Panc1 (cell line): Measurements from ENCODE around the gene PDE4C. TPM values are rescaled to one million over a fixed set of nuclear protein-coding genes. Genes with fewer than 3 reads are reported as not detected.

Source experiments
- ATAC-seq: fragments of 200-7000 bp; cut with Tn5 transposase; 2 replicates; pipeline ENCODE4 v1.9.1; 2020; ENCODE audit warnings: mild to moderate bottlenecking, moderate library complexity
- BruUV-seq: library from RNA; stranded (reverse); fragments of 400-500 nt; replicated peaks from 2 replicates; lab custom pipeline; 2021; lab: Mats Ljungman, UMichigan
- CTCF ChIA-PET: fragments of 300-600 bp; sonication (Branson Sonifier 250); formaldehyde crosslinking; loops from one replicate; lab custom pipeline; 2022; ENCODE audit warnings: antibody characterized with exemption; lab: Charles Lee
- POLR2A ChIA-PET: fragments of 300-600 bp; sonication (Branson Sonifier 250); formaldehyde crosslinking; loops from one replicate; lab custom pipeline; 2022; ENCODE audit warnings: antibody characterized with exemption; lab: Charles Lee
- DNase-seq: peaks from one replicate; pipeline ENCODE4 v3.0.0-alpha.2; 2010; ENCODE audit warnings: low read depth, low spot score
- H3K27ac ChIP-seq: 2 replicates; pipeline ENCODE4 v1.5.1; 2011; ENCODE audit warnings: mild to moderate bottlenecking, low read length, inconsistent platforms
- H3K27me3 ChIP-seq: fragments of 200-500 bp; sonication (Bioruptor generic); 2 replicates; pipeline ENCODE4 v1.6.0; 2014; ENCODE audit warnings: low read length, inconsistent platforms; ENCODE audit not compliant: control insufficient read depth, insufficient read depth
- H3K36me3 ChIP-seq: fragments of 200-500 bp; sonication (Bioruptor generic); 2 replicates; pipeline ENCODE4 v1.5.1; 2014; ENCODE audit warnings: inconsistent platforms, mild to moderate bottlenecking, low read length, moderate library complexity; ENCODE audit not compliant: control insufficient read depth, insufficient read depth
- H3K4me1 ChIP-seq: 2 replicates; pipeline ENCODE4 v1.5.1; 2011; ENCODE audit warnings: inconsistent platforms, mild to moderate bottlenecking, low read length, moderate library complexity; ENCODE audit not compliant: control insufficient read depth, insufficient read depth
- H3K4me3 ChIP-seq, 2 experiments: 2 replicates each; pipeline ENCODE4 v1.5.1; 2011 to 2012; ENCODE audit warnings: low read depth in 2 of 2, low read length in 2 of 2, mild to moderate bottlenecking in 2 of 2, inconsistent platforms in 1 of 2, moderate library complexity in 1 of 2
- H3K9me3 ChIP-seq: fragments of 200-500 bp; sonication (Bioruptor generic); 2 replicates; pipeline ENCODE4 v1.5.1; 2014; ENCODE audit warnings: low read depth, mild to moderate bottlenecking, inconsistent platforms, low read length, moderate library complexity; ENCODE audit not compliant: control insufficient read depth, insufficient read depth
- POLR2AphosphoS5 ChIP-seq: IDR thresholded peaks from 2 replicates; pipeline ENCODE4 v1.6.1; 2012; ENCODE audit warnings: mild to moderate bottlenecking, low read depth, low read length, moderate library complexity
- SIN3A ChIP-seq: IDR thresholded peaks from 2 replicates; pipeline ENCODE4 v1.6.1; 2012; ENCODE audit warnings: low read depth, mild to moderate bottlenecking, low read length, moderate library complexity, borderline replicate concordance; ENCODE audit not compliant: insufficient read depth
- TCF7L2 ChIP-seq: IDR thresholded peaks from 2 replicates; pipeline ENCODE4 v1.6.1; 2011; ENCODE audit warnings: mild to moderate bottlenecking, low read depth, low read length, inconsistent platforms
- in situ Hi-C: cut with HindIII; loops from 2 replicates; pipeline ENCODE4 v1.10.0; 2016; ENCODE audit warnings: low sequenced_read_pairs, low pct_unique_long_range_greater_than_20kb
- intact Hi-C: fragments of 100-400 bp; cut with micrococcal nuclease; formaldehyde crosslinking; loops from one replicate; pipeline ENCODE4 v1.10.0; 2022; ENCODE audit not compliant: unreplicated experiment
- total RNA-seq: library from RNA; stranded (reverse); gene quantifications from one replicate; pipeline ENCODE4 v1.2.1, GENCODE V29; 2021; ENCODE audit not compliant: unreplicated experiment
- TF ChIP-seq, protein P1 (sequence below), 2 experiments: IDR thresholded peaks; 2 replicates each; pipeline ENCODE4 v1.6.1; 2011 to 2012; ENCODE audit warnings: low read depth in 2 of 2, control low read depth in 1 of 2, low read length in 1 of 2, mild to moderate bottlenecking in 1 of 2, moderate library complexity in 1 of 2; ENCODE audit not compliant: insufficient read depth in 1 of 2
- TF ChIP-seq, protein P2 (sequence below): fragments of 450-650 bp; IDR thresholded peaks from 2 replicates; pipeline ENCODE4 v1.5.1; 2017; ENCODE audit warnings: mild to moderate bottlenecking

PDE4C gene
- total RNA-seq, 1 experiment from 2014 or later = 0.98 TPM

DNA sequence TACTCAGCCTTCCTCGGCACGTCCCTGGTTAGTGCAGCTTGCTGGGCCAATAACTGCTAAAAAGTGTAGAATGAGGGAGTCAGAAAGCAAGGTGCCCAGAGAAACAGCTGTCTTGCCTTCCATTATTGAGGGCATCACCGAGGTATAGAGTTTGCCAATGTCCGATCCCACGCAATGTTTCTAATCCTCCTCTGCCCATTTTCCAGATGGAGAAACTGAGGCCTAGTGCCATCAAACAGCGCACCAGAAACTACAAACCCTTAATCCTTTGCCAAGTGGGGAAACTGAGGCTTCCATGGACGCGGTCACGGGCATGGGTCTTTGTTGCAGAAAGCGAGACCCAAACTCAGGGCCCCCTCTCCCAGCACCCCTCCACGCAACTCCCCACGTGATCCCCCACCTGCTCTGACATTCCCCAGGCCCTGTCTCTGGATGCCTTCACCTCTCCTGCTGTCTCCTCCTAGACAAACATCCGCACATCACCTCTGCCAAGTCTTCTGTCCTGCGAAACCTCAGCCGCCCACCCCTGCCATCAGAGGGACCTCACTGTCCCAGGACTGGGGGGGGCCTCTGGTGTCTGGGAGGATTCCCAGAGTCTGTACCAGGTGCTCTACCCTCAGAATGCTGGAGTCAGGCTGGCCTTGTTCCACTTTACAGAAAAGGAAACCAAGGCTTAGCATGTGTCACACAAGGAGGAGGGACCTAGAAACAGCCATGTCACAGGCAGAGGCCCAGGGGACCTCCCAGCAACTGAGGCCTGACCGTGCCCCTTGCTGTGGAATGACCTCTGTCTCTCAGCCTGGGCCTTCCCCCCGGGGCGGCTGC lies 930 bp upstream of the PDE4C start:
- TF ChIP-seq, protein P1, sequence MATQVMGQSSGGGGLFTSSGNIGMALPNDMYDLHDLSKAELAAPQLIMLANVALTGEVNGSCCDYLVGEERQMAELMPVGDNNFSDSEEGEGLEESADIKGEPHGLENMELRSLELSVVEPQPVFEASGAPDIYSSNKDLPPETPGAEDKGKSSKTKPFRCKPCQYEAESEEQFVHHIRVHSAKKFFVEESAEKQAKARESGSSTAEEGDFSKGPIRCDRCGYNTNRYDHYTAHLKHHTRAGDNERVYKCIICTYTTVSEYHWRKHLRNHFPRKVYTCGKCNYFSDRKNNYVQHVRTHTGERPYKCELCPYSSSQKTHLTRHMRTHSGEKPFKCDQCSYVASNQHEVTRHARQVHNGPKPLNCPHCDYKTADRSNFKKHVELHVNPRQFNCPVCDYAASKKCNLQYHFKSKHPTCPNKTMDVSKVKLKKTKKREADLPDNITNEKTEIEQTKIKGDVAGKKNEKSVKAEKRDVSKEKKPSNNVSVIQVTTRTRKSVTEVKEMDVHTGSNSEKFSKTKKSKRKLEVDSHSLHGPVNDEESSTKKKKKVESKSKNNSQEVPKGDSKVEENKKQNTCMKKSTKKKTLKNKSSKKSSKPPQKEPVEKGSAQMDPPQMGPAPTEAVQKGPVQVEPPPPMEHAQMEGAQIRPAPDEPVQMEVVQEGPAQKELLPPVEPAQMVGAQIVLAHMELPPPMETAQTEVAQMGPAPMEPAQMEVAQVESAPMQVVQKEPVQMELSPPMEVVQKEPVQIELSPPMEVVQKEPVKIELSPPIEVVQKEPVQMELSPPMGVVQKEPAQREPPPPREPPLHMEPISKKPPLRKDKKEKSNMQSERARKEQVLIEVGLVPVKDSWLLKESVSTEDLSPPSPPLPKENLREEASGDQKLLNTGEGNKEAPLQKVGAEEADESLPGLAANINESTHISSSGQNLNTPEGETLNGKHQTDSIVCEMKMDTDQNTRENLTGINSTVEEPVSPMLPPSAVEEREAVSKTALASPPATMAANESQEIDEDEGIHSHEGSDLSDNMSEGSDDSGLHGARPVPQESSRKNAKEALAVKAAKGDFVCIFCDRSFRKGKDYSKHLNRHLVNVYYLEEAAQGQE (IDR thresholded peaks at IDR 0.05; ENCODE audit: insufficient read depth in 1 of 2, low read depth in 2 of 2, low read length in 1 of 2) = no peak
- TF ChIP-seq SIN3A (no peak), TCF7L2 (no peak), POLR2AphosphoS5 (no peak)
- TF ChIP-seq, protein P2, sequence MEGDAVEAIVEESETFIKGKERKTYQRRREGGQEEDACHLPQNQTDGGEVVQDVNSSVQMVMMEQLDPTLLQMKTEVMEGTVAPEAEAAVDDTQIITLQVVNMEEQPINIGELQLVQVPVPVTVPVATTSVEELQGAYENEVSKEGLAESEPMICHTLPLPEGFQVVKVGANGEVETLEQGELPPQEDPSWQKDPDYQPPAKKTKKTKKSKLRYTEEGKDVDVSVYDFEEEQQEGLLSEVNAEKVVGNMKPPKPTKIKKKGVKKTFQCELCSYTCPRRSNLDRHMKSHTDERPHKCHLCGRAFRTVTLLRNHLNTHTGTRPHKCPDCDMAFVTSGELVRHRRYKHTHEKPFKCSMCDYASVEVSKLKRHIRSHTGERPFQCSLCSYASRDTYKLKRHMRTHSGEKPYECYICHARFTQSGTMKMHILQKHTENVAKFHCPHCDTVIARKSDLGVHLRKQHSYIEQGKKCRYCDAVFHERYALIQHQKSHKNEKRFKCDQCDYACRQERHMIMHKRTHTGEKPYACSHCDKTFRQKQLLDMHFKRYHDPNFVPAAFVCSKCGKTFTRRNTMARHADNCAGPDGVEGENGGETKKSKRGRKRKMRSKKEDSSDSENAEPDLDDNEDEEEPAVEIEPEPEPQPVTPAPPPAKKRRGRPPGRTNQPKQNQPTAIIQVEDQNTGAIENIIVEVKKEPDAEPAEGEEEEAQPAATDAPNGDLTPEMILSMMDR = no peak
- no peaks in the 10 kb centered on the region; the same call in 1 of the 2 replicates for H3K4me1 ChIP-seq
- no peaks in the 10 kb centered on the region for H3K36me3 ChIP-seq
- H3K27ac ChIP-seq = no peak overlapping the region
- in situ Hi-C loops (no loop called here), intact Hi-C loops (no loop called here)
- no peak overlapping the region for H3K4me3 ChIP-seq
- no TSS peak for BruUV-seq
- ATAC-seq = no peak
- POLR2A ChIA-PET = no interaction called here
- H3K27me3 ChIP-seq = no peaks in the 10 kb centered on the region
- H3K9me3 ChIP-seq = no peaks in the 10 kb centered on the region
- no peak for DNase-seq
- CTCF ChIA-PET = no interaction called here

DNA sequence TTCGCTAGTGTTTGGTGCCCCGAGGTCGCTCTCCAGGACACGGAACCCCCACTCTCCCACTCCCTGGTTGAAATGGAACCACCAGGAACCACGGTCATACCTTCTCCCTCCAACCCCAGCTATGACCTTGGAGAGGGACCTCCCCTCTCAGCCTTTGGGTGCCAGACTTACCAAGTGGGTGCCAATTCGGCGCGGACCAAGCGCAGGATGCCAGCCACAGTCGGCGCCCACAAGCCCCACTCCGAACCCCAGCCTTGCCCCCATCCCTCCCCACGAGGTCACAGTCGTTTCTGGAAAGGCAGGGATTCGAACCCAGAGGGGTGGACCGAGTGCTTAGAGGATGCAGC lies 910 bp downstream of the PDE4C start:
- no peak for TF ChIP-seq SIN3A
- no peak for TF ChIP-seq TCF7L2
- TF ChIP-seq, protein P2 = no peak
- TF ChIP-seq, protein P1 (IDR thresholded peaks at IDR 0.05; ENCODE audit: insufficient read depth in 1 of 2, low read depth in 2 of 2, low read length in 1 of 2) = no peak
- no peak for TF ChIP-seq POLR2AphosphoS5
- BruUV-seq = no TSS peak
- no peaks in the 10 kb centered on the region; the same call in 1 of the 2 replicates for H3K4me1 ChIP-seq
- peak overlapping the region in 1 of 2 experiments; percentile 64; a peak in 1 of 4 replicates for H3K4me3 ChIP-seq
- H3K27ac ChIP-seq = peak overlapping the region; percentile 70; the same call in 1 of the 2 replicates
- in situ Hi-C loops (no loop called here), intact Hi-C loops (no loop called here)
- POLR2A ChIA-PET = no interaction called here
- H3K9me3 ChIP-seq = no peaks in the 10 kb centered on the region
- CTCF ChIA-PET = interaction anchor here (0.5 kb wide), 1 partner anchor 345 kb away, joined by 4 read pairs; no protein-coding TSS in a partner anchor
- H3K27me3 ChIP-seq = no peaks in the 10 kb centered on the region
- no peak for DNase-seq
- no peaks in the 10 kb centered on the region for H3K36me3 ChIP-seq
- ATAC-seq = no peak
